Ovary (tissue), 3 donors: ENCODE results near the gene CNNM2.

Experiments
- EP300 ChIP-seq: sonication (generic); formaldehyde crosslinking; IDR thresholded peaks from one replicate; pipeline ENCODE4 v1.6.1; 2017; ENCODE audit warnings: antibody characterized with exemption
- TF ChIP-seq, protein P1 (sequence below), 3 donors: fragments of 450-650 bp in 2 of 3; fragments of 200-600 bp in 1 of 3; IDR thresholded peaks; one replicate each; pipeline versions ENCODE4 v1.5.1 to v1.8.0; 2016 to 2022; ENCODE audit warnings: antibody characterized with exemption in 3 of 3, mild to moderate bottlenecking in 1 of 3
- donor health status: DM: no; HTN: no; CAD: no.

DNA sequence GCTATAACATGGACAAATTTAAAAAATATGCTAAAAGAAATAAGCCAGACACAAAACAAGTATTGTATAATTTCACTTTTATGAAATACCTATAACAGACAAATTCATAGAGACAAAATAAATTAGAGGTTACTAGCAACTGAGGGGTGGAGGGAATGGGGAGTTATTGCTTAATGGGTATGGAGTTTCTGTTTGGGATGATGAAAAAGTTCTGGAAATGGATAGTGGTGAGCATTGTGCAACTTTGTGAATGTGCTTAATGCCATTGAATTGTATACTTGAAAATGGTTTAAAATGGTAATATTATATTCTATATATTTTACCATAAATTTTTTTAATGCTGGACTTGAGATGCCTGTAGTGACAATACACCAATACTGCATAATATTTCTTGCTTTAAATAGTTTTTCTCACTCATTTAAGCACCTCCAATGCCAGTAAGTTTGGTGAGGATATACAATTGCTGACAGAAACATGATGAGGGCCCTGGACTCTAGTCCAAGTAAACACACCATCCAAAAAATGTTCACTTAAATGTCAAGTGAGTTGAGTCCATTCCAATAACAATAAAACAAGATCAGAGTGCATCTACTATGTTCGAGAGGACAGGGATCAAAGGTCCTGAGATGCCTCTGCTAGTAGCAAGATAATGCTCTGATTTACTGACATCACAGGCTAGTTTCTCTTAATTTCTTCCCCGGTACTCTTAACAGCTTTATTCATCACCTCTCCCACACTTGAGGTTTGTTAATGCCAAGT lies 203.1 kb downstream of the CNNM2 start:
- TF ChIP-seq, protein P1, sequence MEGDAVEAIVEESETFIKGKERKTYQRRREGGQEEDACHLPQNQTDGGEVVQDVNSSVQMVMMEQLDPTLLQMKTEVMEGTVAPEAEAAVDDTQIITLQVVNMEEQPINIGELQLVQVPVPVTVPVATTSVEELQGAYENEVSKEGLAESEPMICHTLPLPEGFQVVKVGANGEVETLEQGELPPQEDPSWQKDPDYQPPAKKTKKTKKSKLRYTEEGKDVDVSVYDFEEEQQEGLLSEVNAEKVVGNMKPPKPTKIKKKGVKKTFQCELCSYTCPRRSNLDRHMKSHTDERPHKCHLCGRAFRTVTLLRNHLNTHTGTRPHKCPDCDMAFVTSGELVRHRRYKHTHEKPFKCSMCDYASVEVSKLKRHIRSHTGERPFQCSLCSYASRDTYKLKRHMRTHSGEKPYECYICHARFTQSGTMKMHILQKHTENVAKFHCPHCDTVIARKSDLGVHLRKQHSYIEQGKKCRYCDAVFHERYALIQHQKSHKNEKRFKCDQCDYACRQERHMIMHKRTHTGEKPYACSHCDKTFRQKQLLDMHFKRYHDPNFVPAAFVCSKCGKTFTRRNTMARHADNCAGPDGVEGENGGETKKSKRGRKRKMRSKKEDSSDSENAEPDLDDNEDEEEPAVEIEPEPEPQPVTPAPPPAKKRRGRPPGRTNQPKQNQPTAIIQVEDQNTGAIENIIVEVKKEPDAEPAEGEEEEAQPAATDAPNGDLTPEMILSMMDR (IDR thresholded peaks at IDR 0.05) = no peak
- no peak for TF ChIP-seq EP300
